CD4-positive, alpha-beta T cell (primary cell): ENCODE results near the gene VSTM5. TPM values are rescaled to one million over a fixed set of nuclear protein-coding genes. Genes with fewer than 3 reads are reported as not detected.

Source experiments
- ATAC-seq: fragments of 200-7000 bp; cut with Tn5 transposase; one replicate; pipeline ENCODE4 v1.10.0; 2022; ENCODE audit warnings: mild to moderate bottlenecking; ENCODE audit not compliant: poor library complexity
- CTCF ChIA-PET: fragments of 350-600 bp; sonication (Branson Sonifier 250); formaldehyde crosslinking; loops from one replicate; lab custom pipeline; 2021; ENCODE audit warnings: antibody characterized with exemption, inconsistent platforms; lab: Charles Lee
- POLR2A ChIA-PET: fragments of 350-600 bp; sonication (Branson Sonifier 250); formaldehyde crosslinking; loops from one replicate; lab custom pipeline; 2021; ENCODE audit warnings: antibody characterized with exemption, inconsistent platforms; lab: Charles Lee
- DNase-seq, 14 experiments: peaks; one replicate each; pipeline ENCODE4 v3.0.0-alpha.2; 2013 to 2020; ENCODE audit warnings: mixed read lengths in 2 of 14
- H3K27ac ChIP-seq, 2 donors: one replicate each; pipeline versions ENCODE4 v1.5.1 to v1.7.0; 2013; ENCODE audit warnings: low read length in 2 of 2, low read depth in 1 of 2, mild to moderate bottlenecking in 1 of 2
- H3K27me3 ChIP-seq, 2 experiments: 1 replicate in 1 of 2; 2 replicates in 1 of 2; pipeline versions ENCODE4 v1.6.1 to v1.7.0; 2013; ENCODE audit warnings: low read length in 2 of 2, control low read depth in 1 of 2, mild to moderate bottlenecking in 1 of 2, moderate library complexity in 1 of 2; ENCODE audit not compliant: insufficient read depth in 2 of 2, control insufficient read depth in 1 of 2
- H3K36me3 ChIP-seq: one replicate; pipeline ENCODE4 v1.6.1; 2013; ENCODE audit warnings: low read length, control low read depth; ENCODE audit not compliant: insufficient read depth
- H3K4me1 ChIP-seq: one replicate; pipeline ENCODE4 v1.6.1; 2013; ENCODE audit warnings: low read length, control low read depth; ENCODE audit not compliant: insufficient read depth
- H3K4me3 ChIP-seq: one replicate; pipeline ENCODE4 v1.5.1; 2013; ENCODE audit warnings: mild to moderate bottlenecking, low read length, moderate library complexity
- H3K9me3 ChIP-seq, 2 experiments: 1 replicate in 1 of 2; 2 replicates in 1 of 2; pipeline versions ENCODE4 v1.6.1 to v1.7.0; 2013; ENCODE audit warnings: low read length in 2 of 2, mild to moderate bottlenecking in 2 of 2, control low read depth in 1 of 2, moderate library complexity in 1 of 2; ENCODE audit not compliant: control insufficient read depth in 1 of 2, insufficient read depth in 1 of 2
- H3K27ac Mint-ChIP-seq: one replicate; pipeline ENCODE4 v1.8.0; 2020; ENCODE audit warnings: mixed read lengths
- H3K27me3 Mint-ChIP-seq: one replicate; pipeline ENCODE4 v1.8.0; 2021; ENCODE audit warnings: mixed read lengths
- H3K36me3 Mint-ChIP-seq: one replicate; pipeline ENCODE4 v1.8.0; 2021; ENCODE audit warnings: low read depth, mixed read lengths
- H3K4me1 Mint-ChIP-seq: one replicate; pipeline ENCODE4 v1.8.0; 2021; ENCODE audit warnings: low read depth, mixed read lengths
- H3K4me3 Mint-ChIP-seq: one replicate; pipeline ENCODE4 v1.8.0; 2020; ENCODE audit warnings: mild to moderate bottlenecking, mixed read lengths
- H3K9me3 Mint-ChIP-seq: one replicate; pipeline ENCODE4 v1.8.0; 2020; ENCODE audit warnings: mixed read lengths
- intact Hi-C, 2 experiments: fragments of 100-400 bp; cut with DNase I in 1 of 2; cut with micrococcal nuclease in 1 of 2; formaldehyde crosslinking; loops; one replicate each; pipeline versions ENCODE4 v1.15.1 to v1.9.0; 2023 to 2025; cut with DNase I, micrococcal nuclease
- total RNA-seq, 174 experiments: library from RNA in 2 of 174; stranded (reverse) in 2 of 174; gene quantifications; one replicate each; pipeline ENCODE4 v1.2.3 and lab custom pipeline; 2021 to 2026
- TF ChIP-seq, protein P1 (sequence below): fragments of 200-600 bp; IDR thresholded peaks from one replicate; pipeline ENCODE4 v1.8.0; 2022; ENCODE audit warnings: antibody characterized with exemption, mild to moderate bottlenecking

The VSTM5 gene
- total RNA-seq, 2 experiments from 2014 or later: not detected

GRCh38 chr11:93842461-93842860, 8.0 kb downstream of the VSTM5 start:
- H3K27me3 Mint-ChIP-seq: peaks cover 2% of the 10 kb centered on the region
- Histone ChIP-seq H3K27ac (no peak overlapping the region), H3K9me3 (no peaks in the 10 kb centered on the region), H3K4me1 (no peaks in the 10 kb centered on the region), H3K4me3 (no peak overlapping the region), H3K27me3 (peaks cover 2 to 3% of the 10 kb centered on the region in 2 experiments), H3K36me3 (no peaks in the 10 kb centered on the region)
- ChIA-PET CTCF (interaction anchor here (0.6 kb wide), 1 partner anchor 903 kb away, joined by 5 read pairs; no protein-coding TSS in a partner anchor), POLR2A (no interaction called here)
- TF ChIP-seq, protein P1, sequence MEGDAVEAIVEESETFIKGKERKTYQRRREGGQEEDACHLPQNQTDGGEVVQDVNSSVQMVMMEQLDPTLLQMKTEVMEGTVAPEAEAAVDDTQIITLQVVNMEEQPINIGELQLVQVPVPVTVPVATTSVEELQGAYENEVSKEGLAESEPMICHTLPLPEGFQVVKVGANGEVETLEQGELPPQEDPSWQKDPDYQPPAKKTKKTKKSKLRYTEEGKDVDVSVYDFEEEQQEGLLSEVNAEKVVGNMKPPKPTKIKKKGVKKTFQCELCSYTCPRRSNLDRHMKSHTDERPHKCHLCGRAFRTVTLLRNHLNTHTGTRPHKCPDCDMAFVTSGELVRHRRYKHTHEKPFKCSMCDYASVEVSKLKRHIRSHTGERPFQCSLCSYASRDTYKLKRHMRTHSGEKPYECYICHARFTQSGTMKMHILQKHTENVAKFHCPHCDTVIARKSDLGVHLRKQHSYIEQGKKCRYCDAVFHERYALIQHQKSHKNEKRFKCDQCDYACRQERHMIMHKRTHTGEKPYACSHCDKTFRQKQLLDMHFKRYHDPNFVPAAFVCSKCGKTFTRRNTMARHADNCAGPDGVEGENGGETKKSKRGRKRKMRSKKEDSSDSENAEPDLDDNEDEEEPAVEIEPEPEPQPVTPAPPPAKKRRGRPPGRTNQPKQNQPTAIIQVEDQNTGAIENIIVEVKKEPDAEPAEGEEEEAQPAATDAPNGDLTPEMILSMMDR: no peak
- no peaks in the 10 kb centered on the region for H3K36me3 Mint-ChIP-seq
- ATAC-seq (no peak), DNase-seq (no peak)
- no peaks in the 10 kb centered on the region for H3K4me1 Mint-ChIP-seq
- no peaks in the 10 kb centered on the region for H3K9me3 Mint-ChIP-seq
- intact Hi-C loops: no loop called here
- H3K4me3 Mint-ChIP-seq: no peak overlapping the region
- H3K27ac Mint-ChIP-seq: no peak overlapping the region

GRCh38 chr11:93842034-93842433, 8.4 kb downstream of the VSTM5 start:
- no peaks in the 10 kb centered on the region for H3K4me1 ChIP-seq
- no peaks in the 10 kb centered on the region for H3K9me3 ChIP-seq
- ChIA-PET POLR2A (no interaction called here), CTCF (interaction anchor here (0.6 kb wide), 1 partner anchor 903 kb away, joined by 5 read pairs; no protein-coding TSS in a partner anchor)
- Mint-ChIP-seq H3K9me3 (no peaks in the 10 kb centered on the region), H3K36me3 (no peaks in the 10 kb centered on the region), H3K4me3 (no peak overlapping the region), H3K27me3 (no peaks in the 10 kb centered on the region), H3K4me1 (no peaks in the 10 kb centered on the region), H3K27ac (no peak overlapping the region)
- TF ChIP-seq, protein P1: no peak
- no peak overlapping the region for H3K27ac ChIP-seq
- H3K36me3 ChIP-seq: no peaks in the 10 kb centered on the region
- no peak for ATAC-seq
- no peak overlapping the region for H3K4me3 ChIP-seq
- no peak for DNase-seq
- H3K27me3 ChIP-seq: peaks cover 2 to 3% of the 10 kb centered on the region in 2 experiments
- intact Hi-C loops: no loop called here

DNA sequence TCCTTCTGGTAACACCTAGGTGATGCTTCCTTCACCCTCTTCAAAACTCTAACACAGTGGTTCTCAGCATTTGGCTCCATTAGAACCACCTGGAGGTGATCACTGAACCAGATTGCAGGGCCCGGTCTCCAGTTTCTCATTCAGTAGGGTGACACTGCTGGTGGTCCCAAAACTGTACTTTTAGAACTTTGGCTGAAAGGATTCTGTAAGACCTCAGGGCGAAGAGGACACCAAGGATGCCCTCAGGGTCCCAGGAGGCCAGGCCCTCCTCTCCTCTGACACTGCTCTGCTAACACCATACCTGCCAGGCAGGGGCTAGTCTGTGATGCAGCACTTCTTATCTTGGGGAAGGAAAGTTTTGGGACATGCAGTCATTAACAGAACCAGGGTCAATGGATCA, 9.0 kb downstream of the VSTM5 start:
- no peaks in the 10 kb centered on the region for H3K9me3 ChIP-seq
- H3K27ac ChIP-seq: no peak overlapping the region
- intact Hi-C loops: no loop called here
- H3K4me1 Mint-ChIP-seq: no peaks in the 10 kb centered on the region
- H3K27me3 Mint-ChIP-seq: no peaks in the 10 kb centered on the region
- no peaks in the 10 kb centered on the region for H3K36me3 ChIP-seq
- H3K36me3 Mint-ChIP-seq: no peaks in the 10 kb centered on the region
- ChIA-PET POLR2A (no interaction called here), CTCF (no interaction called here)
- ATAC-seq (no peak), DNase-seq (no peak)
- H3K27me3 ChIP-seq: peaks cover 2% of the 10 kb centered on the region in 2 experiments
- TF ChIP-seq, protein P1: no peak
- no peak overlapping the region for H3K27ac Mint-ChIP-seq
- no peak overlapping the region for H3K4me3 Mint-ChIP-seq
- H3K9me3 Mint-ChIP-seq: no peaks in the 10 kb centered on the region
- no peak overlapping the region for H3K4me3 ChIP-seq
- H3K4me1 ChIP-seq: no peaks in the 10 kb centered on the region
